Glutamatergic neuron (in vitro differentiated cells): ENCODE data around the gene ATP2B3. TPM values are rescaled to one million over a fixed set of nuclear protein-coding genes. Genes with fewer than 3 reads are reported as not detected.

Source experiments
- DNase-seq: peaks from one replicate; pipeline ENCODE4 v3.0.0; 2022
- H3K27ac Mint-ChIP-seq: one replicate; pipeline ENCODE4 v1.8.0; 2020; ENCODE audit warnings: mild to moderate bottlenecking, mixed read lengths, inconsistent platforms; ENCODE audit not compliant: unreplicated experiment
- H3K27me3 Mint-ChIP-seq: one replicate; pipeline ENCODE4 v1.8.0; 2020; ENCODE audit warnings: mild to moderate bottlenecking, moderate library complexity, mixed read lengths, inconsistent platforms; ENCODE audit not compliant: unreplicated experiment
- H3K36me3 Mint-ChIP-seq: one replicate; pipeline ENCODE4 v1.8.0; 2020; ENCODE audit warnings: mild to moderate bottlenecking, mixed read lengths, inconsistent platforms; ENCODE audit not compliant: unreplicated experiment
- H3K4me1 Mint-ChIP-seq: one replicate; pipeline ENCODE4 v1.8.0; 2020; ENCODE audit warnings: mild to moderate bottlenecking, low read depth, mixed read lengths, inconsistent platforms; ENCODE audit not compliant: unreplicated experiment
- H3K4me3 Mint-ChIP-seq: one replicate; pipeline ENCODE4 v1.8.0; 2020; ENCODE audit warnings: mild to moderate bottlenecking, mixed read lengths, inconsistent platforms; ENCODE audit not compliant: unreplicated experiment
- H3K9me3 Mint-ChIP-seq: one replicate; pipeline ENCODE4 v1.8.0; 2020; ENCODE audit warnings: mild to moderate bottlenecking, moderate library complexity, mixed read lengths, inconsistent platforms; ENCODE audit not compliant: unreplicated experiment
- total RNA-seq: library from RNA; stranded (reverse); fragmentation: NEBNext Ultra II Directional; extraction: Animal tissue kit (Norgen Biotek cat#: 25700); gene quantifications from one replicate; pipeline ENCODE4 v1.2.1, GENCODE V29; 2021; ENCODE audit not compliant: unreplicated experiment
- TF ChIP-seq, protein P1 (sequence below): fragments of 200-600 bp; sonication (generic); IDR thresholded peaks from one replicate; pipeline ENCODE4 v1.5.0; 2021; ENCODE audit not compliant: partially characterized antibody, unreplicated experiment

ATP2B3 gene
- total RNA-seq, 1 donor from 2014 or later, result 68.0 TPM

DNA sequence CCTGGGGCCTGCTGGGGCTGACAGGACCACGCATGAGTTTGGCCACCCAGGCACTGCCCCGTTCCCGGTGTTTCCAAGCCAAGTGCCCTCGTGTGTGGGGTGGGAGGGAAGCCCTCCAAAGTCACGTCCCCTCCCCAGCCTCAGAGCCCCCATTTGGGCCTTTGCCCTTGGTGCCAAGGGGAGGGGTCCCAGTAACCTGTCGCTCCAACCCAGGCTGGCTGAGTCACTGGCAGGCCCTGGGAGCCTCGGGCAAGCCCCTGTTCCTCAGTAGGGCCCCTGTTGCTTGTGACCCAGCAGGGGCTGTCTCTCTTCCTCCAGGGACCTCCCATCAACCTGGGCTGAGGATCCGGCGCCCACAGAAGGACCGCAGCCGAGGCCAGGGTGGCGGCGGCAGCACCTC lies 36.4 kb upstream of the ATP2B3 start:
- no peak overlapping the region for H3K27ac Mint-ChIP-seq
- H3K9me3 Mint-ChIP-seq, result peaks cover under 1% of the 10 kb centered on the region
- H3K4me1 Mint-ChIP-seq, result peaks cover under 1% of the 10 kb centered on the region
- no peak overlapping the region for H3K4me3 Mint-ChIP-seq
- TF ChIP-seq, protein P1, sequence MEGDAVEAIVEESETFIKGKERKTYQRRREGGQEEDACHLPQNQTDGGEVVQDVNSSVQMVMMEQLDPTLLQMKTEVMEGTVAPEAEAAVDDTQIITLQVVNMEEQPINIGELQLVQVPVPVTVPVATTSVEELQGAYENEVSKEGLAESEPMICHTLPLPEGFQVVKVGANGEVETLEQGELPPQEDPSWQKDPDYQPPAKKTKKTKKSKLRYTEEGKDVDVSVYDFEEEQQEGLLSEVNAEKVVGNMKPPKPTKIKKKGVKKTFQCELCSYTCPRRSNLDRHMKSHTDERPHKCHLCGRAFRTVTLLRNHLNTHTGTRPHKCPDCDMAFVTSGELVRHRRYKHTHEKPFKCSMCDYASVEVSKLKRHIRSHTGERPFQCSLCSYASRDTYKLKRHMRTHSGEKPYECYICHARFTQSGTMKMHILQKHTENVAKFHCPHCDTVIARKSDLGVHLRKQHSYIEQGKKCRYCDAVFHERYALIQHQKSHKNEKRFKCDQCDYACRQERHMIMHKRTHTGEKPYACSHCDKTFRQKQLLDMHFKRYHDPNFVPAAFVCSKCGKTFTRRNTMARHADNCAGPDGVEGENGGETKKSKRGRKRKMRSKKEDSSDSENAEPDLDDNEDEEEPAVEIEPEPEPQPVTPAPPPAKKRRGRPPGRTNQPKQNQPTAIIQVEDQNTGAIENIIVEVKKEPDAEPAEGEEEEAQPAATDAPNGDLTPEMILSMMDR, result no peak
- H3K27me3 Mint-ChIP-seq, result peaks cover under 1% of the 10 kb centered on the region
- no peak for DNase-seq
- no peaks in the 10 kb centered on the region for H3K36me3 Mint-ChIP-seq

DNA sequence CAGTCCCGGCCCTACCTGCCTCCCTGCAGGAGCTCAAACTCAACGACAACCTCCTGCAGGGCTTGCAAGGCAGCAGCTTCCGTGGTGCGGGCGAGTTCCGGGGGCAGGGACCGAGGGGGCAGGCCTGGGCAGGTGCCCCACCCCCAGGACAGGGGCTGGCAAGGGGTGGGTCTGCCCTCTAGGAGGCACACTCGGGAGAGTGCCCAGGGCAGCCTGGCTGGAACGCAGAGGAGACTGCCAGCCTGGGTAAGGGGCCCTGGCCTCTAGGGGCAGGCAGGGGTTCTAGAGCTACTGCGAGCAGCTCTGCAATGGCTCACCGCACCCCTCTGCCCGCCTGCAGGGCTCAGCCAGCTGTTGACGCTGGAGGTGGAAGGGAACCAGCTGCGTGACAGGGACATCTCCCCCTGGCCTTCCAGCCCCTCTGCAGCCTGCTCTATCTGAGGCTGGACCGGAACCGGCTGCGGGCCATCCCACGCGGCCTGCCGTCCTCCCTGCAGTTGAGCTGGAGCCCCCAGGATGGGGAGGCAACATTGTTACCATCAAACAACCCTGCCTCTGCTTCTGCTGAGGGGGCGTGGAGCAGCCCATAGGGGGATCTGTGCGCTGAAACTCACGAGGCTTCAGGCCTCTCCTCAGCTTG lies 34.9 kb upstream of the ATP2B3 start:
- no peak for DNase-seq
- H3K36me3 Mint-ChIP-seq, result no peaks in the 10 kb centered on the region
- H3K27ac Mint-ChIP-seq, result no peak overlapping the region
- no peaks in the 10 kb centered on the region for H3K27me3 Mint-ChIP-seq
- H3K4me3 Mint-ChIP-seq, result no peak overlapping the region
- TF ChIP-seq, protein P1, result no peak
- H3K4me1 Mint-ChIP-seq, result no peaks in the 10 kb centered on the region
- no peaks in the 10 kb centered on the region for H3K9me3 Mint-ChIP-seq

DNA sequence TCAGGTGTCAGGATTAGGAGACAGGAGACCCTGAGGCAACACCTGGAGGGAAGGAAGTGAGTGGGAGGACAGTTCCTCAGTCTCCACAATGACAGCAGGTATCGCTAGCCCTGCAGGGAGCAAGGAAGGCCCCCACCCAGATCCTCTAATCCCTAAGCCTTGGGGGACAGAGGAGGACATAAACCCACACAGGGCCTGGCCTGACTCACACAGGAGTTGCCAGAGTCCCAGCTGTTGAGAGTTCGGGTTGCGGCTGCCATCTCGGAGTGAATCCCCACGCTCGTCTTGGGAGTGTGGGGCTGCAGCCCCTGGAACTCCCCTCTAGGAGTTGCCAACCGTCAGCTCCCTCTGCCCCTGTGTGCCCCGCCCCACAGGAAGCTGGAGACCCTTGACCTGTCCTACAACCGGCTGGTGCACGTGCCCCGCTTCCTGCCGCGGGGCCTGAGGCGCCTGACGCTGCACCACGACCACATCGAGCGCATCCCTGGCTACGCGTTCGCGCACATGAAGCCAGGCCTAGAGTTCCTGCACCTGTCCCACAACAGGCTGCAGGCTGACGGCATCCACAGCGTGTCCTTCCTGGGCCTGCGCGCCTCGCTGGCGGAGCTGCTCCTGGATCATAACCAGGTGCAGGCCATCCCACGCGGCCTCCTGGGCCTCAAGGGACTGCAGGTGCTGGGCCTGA lies 31.9 kb upstream of the ATP2B3 start:
- Mint-ChIP-seq H3K4me1 (no peaks in the 10 kb centered on the region), H3K27ac (no peak overlapping the region), H3K4me3 (no peak overlapping the region), H3K27me3 (no peaks in the 10 kb centered on the region), H3K36me3 (no peaks in the 10 kb centered on the region), H3K9me3 (no peaks in the 10 kb centered on the region)
- no peak for DNase-seq
- TF ChIP-seq, protein P1, result no peak

DNA sequence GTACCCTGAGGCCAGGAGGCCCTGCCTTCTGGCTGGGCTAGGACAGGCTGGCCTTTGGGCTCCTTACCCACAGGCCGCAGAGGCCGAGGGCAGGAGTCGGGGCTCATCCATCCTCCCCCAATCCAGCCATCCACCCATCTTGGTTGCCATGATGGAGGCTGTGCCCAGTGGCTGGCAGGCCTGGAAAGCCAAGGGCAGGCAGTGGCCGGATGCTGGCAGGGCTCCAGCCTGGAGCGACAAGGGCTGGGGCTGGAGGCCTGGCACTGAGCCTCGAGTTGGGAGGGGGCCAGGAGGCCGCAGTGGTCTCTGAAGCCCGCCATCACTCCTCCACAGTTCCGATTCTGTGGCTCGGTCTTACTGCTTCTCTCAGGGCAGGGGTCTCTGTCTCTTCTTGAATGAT lies 31.3 kb upstream of the ATP2B3 start:
- Mint-ChIP-seq H3K36me3 (no peaks in the 10 kb centered on the region), H3K9me3 (no peaks in the 10 kb centered on the region), H3K27ac (no peak overlapping the region), H3K27me3 (no peaks in the 10 kb centered on the region), H3K4me1 (no peaks in the 10 kb centered on the region), H3K4me3 (no peak overlapping the region)
- DNase-seq, result no peak
- TF ChIP-seq, protein P1, result no peak

DNA sequence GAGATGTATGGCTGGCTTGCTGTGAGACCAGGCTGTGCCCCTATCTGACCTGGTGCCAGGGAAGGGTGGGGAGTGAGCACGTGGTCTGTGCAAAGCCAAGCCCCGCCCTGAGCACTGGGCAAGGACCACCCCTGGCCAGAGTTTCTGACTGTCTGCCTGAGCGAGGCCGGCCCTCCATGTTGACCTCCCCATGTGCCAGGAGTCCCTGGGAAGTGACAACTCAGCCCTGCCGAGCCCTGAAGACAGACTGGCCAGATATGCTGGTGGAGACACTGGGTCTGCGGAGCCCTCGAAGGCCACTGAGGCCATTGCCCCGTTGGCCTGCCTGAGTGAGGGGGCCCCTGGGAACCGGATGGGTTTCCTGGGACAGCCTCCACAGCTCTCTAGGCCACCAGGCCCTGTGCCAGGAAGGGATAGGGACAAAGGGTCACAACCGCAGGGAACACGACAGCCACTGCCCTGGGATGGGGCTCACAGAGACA lies 29.8 kb upstream of the ATP2B3 start:
- no peak overlapping the region for H3K27ac Mint-ChIP-seq

More for the DNA sequence above, 29.8 kb upstream of the ATP2B3 start:
- H3K27me3 Mint-ChIP-seq, result no peaks in the 10 kb centered on the region
- TF ChIP-seq, protein P1, result no peak
- H3K4me1 Mint-ChIP-seq, result no peaks in the 10 kb centered on the region
- no peak for DNase-seq
- H3K4me3 Mint-ChIP-seq, result no peak overlapping the region
- no peaks in the 10 kb centered on the region for H3K9me3 Mint-ChIP-seq
- no peaks in the 10 kb centered on the region for H3K36me3 Mint-ChIP-seq
